Stimulated activated CD4-positive, alpha-beta T cell treated with anti-CD3 and anti-CD28 coated beads, TNF-alpha, amount 100 ng/mL, for 4 hours (primary cell): ENCODE data around the gene EPHA4.

Experiments
- DNase-seq, 3 experiments: peaks; one replicate each; pipeline ENCODE4 v3.0.0-alpha.2; 2020; ENCODE audit warnings: low read depth in 3 of 3

Gene EPHA4

DNA sequence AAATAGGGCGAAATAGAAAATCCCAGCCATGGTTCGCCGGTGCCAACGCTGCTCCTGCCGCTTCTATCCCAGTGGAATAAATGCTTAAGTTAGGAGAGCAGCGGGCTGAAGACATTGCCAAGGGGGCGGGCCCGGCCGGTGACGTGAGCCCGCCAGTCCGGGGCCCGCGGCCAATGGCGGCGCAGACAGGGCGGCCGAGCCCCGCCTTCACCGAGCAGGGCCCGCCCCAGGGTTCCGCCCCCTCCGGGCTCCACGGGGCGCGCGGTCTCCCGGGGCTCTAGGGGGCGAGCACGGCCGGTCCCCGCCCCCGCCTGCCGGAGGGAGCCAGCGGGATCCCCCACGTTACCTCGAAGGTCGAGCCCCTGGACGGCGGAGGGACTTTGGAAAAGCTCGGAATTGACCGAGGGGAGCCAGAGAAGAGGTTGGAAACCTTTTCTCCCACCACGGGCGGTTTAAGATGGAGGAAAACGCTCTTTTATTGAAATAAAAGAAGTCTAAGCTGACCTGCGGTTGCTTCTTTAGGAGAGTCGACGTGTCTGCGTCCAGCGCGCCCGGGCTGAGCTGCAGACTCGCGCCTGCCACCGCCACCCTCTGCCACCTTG, at the start of gene EPHA4:
EPHA4 (minus strand) TSS at position 86 of the 602 bp plus-strand sequence; CDS start at position 30, 56 bp downstream.
- peak; percentile 69 to 79 (median 78) for DNase-seq

DNA sequence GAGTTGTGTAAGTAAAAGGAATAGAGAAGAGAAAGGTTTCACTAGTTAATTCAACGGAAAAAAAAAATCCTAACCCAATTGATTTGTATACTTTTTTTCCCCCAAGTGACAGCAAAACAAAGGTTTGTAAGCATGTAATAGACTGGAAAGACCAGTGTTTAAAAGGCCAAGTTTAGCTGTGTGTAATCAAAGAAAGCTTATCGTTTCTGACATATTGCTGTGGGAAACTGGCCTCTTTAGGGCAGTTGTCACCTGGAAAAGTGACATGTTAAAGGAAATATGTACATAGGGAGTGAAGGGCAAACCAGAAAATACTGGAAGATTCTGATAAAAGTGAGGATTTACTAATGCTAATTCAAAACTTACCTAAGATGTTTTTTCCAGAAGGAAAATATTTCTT, 45.9 kb upstream of the EPHA4 start:
- DNase-seq = no peak

DNA sequence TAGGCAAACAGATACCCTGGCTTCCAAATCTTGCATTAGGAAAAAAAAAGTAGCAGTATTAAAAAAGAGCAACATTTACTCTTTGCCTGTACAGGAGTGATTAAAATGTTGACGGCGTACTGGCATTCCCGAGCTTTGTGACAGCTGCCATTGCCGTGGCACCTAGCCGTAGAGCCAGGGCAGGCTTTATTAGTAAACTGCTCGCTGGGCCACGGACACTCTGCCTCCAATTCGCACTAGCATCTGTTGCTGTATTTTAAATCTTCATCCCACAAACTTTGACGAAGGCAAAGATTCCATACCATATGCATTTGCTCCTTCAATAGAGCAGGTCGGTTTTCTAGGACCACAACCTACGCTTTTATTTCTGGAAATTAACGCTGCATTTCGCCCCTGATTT, 44.5 kb upstream of the EPHA4 start:
- no peak for DNase-seq

DNA sequence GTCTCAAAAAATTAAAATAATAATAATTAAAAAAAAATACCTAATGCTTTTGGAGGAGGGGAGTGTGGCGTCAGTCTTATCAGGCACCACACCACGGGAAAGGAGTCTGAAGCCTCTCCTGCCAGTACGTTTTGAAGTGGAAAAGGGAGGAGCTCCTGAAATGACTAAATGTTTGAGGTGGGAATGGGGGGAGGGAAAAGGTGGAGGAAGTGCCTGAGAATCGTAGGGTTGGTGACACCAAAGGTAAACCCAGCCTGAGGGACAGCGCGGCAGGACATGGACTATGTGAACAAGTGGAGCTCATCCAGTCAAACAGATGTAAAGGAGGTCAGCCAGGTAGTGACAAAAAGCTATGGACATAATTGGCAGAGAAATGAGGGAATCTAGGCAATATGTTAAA, 42.2 kb upstream of the EPHA4 start:
- no peak for DNase-seq

DNA sequence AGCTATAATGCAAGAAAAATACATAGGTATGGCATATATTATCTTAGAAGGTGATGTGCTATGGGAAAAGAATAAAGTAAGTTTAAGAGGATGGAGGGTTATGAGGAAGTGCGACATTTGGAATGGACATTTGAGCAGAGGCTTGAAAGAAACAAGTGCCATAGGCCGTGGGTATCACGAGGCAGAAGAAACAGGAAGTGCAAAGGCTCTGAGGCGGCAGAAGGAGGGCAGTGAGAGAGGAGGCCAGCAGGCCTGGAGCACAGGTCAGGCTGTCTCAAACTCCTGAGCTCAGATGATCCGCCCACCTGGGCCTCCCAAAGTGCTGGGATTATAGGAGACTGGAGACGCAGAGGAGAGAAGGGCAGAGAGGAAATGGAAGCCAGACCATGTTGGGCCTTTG, 40.7 kb upstream of the EPHA4 start:
- no peak for DNase-seq

DNA sequence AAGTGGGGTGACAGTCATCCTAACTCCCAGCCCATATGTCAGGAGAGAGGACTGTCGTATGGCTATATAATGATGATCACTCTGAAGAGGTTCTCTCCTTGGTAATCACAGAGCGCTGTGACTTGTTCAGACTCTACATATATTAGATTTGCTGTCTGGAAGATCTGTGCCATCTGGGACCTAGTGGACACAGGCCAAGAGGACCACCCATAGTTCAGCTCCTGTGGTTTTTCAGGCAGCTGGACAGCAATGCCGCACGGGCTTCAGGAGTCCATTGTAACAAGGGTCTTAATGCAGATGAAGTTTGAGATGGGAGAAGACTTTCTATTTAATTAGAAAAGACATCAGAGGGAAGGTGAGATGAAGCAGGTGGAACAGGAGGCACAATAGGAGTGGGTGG, 40.1 kb upstream of the EPHA4 start:
- DNase-seq = no peak

DNA sequence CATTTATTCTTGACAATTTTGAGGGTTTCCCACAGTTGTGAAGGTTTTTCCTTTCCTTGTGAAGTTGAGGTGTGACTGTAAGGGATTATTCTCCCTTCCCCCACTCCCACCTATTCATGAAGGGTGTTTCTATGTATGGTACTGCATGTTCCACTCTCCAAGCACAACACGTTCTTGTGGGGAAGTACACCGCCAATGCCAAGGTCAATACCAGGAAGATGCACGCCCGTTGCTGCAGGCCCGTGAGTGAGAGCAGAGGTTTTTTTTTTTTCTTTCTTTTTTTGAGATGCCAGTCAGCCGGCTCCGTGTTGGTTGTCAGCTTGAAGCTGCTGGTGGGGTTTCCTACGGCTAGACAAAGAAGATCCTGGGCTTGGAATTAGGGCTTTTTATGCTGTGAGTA, 38.6 kb upstream of the EPHA4 start:
- DNase-seq = no peak

DNA sequence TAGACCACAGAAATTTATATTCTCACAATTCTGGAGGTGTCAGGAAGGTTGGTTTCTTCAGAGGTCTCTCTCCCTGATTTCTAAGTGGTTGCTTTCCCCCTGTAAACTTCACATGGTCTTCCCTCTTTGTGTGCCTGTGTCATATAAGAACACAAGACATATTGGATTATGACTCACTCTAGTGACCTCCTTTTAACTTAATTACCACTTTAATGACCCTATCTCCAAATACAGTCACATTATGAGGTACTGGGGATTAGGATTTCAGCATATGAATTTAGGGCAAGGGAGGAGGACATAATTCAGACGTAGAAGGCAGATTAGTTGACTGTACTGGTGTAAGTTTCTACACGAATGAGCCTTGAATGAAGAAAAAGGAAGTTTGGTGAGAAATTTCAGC, 38.2 kb upstream of the EPHA4 start:
- DNase-seq = no peak

DNA sequence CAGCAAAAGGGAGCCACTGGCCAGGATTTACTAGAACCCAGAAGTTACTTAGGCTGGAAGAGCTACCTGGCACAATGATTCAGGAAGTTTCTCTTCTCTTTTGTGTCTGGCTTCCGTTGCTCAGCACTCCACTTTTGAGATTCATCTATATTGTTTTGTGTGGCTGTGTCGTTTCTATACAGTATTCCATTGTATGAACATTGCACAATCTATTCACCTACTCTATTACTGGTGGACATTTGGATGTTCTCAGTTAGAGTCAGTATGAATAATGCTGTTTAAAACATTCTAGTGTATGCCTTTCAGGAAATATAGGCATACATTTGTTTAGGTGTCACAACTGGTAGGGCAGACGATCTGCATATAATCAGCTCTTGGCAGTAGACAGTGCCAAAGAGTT, 36.3 kb upstream of the EPHA4 start:
- no peak for DNase-seq

DNA sequence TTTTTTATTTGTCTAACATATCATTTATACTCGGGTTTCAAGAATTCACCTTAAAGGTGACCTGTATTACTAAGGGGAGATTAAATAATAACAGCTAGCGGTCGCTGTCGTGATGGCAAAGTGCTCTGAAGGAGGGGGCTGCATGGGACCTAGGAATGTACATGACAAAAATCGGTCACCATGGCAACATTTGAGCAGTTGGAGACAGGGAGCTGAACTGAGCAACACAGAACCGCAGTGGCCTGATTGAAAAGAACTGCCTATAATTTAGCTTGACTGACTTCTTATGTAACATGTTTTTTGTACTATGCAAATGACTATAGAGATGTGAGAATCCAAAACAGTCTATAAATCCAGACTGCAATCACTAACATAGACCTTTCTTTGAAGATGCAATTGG, 34.3 kb upstream of the EPHA4 start:
- no peak for DNase-seq

DNA sequence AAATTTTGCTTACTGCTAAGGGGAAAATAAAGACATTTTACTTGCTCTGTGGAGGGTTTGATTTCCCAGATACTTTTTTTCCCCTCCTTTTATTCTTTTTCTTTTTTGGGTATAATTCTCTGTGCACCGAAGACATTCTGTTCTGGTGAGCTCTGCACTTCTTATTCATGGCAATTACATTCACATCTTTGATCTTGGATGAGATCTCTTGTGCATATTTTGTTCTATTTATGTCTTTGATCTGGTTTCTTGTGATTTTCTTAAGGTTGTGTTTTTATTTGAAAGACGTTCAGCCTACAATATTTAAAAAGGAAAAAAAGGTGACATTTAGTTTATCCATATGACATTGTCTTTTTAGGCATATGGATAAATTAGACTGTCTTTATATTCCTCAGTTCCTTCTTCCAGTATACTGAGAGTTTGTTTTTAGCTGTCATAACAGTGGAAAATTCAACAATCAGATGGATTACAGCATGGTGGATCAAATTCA, 33.7 kb upstream of the EPHA4 start:
- DNase-seq = no peak

DNA sequence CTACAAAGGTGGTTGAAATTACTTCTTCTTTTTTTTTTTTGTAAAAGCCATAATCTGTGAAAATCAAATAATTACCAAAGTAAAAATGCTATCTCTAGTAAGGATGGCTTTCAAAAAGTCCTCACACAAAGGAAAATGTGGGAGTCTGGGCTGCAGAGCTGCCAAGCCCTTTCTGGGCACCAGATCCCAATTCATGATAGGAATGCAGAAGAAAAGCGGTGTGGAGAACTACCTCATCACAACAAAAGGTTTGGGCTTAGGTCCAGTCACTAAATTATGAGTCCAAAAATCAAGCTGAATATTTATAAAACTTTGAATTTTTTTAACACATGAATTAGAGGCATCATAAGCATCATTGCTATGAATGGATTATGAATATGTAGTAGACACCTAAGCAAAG, 30.8 kb upstream of the EPHA4 start:
- no peak for DNase-seq

DNA sequence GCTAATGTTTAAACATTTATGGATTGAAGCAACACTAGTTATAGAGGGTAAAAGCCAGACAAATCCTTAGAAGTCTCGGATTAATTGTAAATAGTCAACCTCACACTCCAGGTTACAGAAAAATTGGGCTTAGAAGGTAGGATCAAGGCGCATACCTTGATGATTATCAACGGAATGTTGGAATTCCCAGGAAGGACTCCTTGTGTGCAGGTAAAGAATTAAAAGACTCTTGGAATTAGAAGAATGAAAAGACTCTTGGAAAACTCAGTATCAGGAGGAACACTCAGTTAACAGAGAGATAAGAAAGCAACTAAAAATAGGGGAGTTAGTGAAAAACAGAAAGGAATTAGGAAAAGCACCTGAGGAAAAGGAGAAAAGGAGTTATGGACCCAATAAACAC, 29.3 kb upstream of the EPHA4 start:
- DNase-seq = no peak

DNA sequence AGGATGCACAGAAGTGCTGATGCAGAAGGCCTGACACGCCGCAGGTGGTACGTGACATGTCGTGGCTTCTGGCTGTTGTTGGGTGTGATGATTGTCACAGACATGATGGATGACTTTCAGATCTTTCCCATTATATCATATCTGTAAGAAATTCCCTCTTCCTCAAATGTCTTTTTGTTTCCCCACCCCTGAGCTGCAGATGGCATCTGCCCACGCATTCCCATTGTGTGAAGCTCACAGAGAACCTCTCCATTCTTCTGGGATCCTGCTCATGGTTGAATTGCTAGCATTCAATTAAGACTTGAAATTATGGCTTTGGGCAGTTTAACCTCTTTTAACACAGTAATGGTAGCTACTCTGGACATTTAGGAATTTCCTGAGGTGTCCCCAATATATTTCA, 28.3 kb upstream of the EPHA4 start:
- DNase-seq = no peak

DNA sequence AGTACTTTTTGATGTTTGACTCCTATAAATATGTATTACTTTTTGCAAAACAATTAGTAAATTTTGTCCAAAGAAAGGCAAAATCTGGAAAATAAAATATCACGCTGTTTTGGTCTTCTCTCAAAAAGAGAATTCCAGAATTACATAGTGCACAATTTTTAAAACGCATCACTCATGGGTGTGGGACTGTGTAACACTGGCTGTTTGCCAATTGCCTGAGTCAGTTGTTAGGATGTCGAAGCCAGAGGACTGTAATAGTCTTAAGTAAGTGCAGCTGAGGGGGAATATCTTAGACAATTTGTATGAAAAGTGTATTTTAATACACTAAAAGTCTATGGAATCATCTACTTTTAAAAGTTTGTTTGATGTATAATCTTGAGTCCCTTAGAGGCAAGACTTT, 24.1 kb upstream of the EPHA4 start:
- no peak for DNase-seq

DNA sequence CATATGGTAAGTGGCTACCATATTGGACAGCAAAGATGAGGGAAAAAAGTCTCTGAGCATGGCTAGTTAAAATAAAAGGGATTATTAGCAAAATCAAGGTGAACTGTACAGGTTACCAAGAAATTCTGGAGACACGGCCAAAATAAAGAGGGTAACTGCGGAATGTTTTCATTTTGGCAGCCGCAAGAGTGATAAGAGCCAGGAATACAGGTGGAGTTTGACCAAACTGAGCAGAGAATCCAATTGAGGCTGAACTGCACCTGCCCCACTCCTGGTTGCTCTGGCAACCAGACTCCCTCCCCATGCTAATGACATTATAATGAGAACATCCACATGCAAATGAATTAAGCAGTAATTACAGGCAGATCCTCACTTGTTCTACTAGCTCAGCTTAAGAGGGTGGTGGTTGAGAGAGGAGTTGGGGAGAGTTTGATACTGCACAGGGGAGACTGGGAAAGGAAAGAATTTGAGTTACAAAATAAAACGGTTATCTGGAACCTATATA, 18.8 kb upstream of the EPHA4 start:
- DNase-seq = no peak

DNA sequence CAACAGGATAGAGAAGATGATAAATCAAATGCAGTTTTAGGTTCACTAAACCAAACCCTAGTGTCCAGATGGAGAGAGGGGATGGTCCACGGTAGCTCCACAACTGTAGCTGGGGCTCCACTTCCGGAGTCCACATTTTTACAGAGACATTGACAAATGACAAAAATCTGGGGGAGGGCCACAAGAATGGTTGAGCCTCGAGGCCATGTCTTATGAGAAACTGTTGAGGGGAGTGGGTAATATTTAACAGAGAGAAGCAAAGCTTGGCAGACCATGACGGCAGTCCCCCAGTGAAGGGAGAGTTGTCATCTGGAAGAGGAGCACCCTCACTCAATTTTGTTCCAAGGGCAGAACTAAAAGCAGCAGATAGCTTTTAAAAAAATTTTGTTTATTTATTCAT, 17.6 kb upstream of the EPHA4 start:
- DNase-seq = no peak

DNA sequence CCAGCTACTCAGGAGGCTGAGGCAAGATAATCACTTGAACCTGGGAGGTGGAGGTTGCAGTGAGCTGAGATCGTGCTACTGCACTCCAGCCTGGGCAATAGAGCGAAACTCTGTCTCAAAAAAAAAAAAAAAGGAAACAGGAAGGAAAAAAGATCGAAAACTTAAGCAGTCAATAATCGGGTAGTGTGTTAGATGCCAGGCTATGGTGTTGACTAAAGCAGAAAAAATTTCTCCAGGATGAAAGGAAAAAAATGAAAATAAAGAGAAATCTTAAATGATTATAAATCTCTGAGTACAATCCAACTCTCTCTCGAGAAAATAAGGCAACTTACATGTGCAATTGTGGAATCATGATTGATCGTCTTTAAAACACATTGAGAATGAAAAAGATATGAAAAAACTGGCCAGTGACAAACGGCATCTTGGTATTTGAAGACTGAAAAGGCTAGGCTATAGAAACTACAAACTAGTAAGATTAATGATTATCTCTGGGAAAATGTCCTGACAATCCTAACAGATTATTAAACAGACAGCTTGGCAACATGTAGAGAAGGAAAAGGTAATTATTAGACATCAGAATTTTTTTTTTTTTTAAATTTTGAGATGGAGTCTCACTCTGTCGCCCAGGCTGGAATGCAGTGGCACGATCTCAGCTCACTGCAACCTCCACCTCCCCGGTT, 16.3 kb upstream of the EPHA4 start:
- DNase-seq = no peak

DNA sequence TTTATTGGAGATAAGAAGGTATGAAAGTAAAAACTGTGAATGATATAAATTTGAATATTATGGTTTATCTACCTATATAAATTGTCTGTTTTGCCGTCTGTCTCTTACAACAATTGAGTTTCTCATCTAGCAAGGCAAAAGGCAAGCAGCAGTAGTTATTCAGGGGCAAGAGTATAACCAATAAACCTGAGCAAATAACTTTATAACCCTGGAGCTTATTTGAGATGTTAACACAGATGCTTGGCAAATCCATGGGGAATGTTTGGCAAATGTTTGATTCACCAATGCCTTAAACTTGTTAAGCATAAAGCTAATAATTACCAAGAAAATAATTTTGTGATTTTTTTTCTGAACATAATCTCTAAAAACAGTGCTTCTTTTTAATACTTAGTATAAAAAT, 9.9 kb upstream of the EPHA4 start:
- no peak for DNase-seq

DNA sequence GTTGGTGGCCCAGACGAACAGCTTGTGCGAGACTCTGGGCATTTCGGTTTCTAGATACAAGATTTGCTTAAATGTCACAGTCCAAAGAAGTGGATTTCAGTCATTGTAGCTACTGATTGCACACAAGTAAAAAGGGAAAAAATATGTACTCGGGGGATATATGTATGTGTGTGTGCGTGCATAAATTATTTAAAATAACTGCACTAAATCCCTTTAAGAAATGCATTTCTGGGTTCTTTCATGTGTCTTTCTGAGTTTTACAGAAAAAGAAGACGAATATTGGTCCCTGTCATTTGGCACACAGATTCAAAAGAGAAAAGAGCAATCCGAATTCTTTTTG, 2.1 kb upstream of the EPHA4 start:
- DNase-seq = no peak

DNA sequence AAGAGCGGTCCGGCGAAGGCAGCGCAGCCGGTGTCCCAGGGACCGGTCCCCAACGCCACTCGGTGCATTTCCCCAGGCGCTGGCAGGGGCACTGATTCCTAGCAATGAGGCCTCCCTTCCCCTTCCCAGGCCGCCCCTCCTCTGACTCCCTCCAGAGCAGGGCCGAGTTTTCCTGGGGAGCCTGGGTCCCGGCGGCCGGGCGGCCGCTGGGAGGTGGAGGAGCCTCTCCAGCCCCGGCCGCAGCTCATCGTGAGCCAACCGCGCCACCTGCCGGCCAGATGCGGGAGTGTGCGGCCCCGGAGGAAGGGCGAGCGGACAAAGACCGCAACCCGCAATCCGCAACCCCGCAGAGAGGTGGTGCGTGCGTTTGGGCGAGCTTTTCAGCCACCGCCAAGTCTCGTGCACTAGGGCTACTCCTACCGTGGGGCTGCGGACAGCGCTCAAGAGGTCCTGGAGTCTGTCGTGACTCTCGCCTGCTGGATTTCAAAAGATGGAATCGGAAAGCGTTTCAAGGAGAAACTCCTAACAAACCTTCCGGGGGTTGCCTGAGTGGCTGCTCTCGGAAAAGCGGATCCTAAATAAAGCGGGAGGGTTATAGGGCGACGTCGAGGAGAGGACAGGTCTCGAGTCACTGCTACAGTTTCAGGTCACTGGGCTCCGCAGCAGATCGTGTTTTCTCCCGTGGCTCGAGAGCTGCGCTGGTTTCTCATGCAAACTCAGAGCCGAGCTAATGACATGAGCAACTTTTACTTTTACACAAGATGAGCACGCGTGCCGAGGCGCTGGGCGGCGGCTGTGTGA, 1.5 kb upstream of the EPHA4 start:
- DNase-seq = peak; percentile 60 to 75 (median 62)

DNA sequence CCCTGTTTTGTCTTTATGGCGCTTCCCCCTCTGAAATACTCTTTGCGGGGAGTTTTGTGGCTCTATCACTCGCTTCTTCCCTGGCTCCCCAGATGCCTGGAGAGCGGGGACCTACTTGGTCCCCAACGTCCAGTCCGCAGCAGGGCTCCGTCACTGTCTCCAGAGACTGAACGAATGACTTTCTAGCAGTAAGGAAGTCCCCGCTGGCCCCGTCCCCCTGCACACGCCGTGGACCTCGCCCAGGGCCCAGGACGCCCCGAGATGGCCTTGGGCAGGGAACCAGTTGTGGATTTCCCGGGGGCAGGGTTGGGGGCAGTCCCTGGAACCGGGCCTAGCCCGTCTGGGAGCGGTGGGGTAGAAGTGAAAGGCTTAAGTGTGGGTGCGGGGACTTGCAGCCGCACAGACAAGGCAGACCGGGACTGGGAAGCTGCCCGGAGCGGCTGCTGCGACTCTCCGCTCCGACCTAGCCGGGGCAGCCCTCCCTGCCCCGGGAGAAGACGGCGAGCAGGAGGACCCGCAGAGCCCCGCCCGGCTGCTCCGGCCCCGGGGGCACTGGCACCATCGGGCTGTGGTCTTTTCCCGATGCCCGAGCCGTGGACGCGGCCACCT, 821 bp upstream of the EPHA4 start:
- peak in 1 of 3 experiments; percentile 8 for DNase-seq
